Adipose tissue (tissue), 3 donors: ENCODE results near the gene SOX14. TPM values are rescaled to one million over a fixed set of nuclear protein-coding genes. Genes with fewer than 3 reads are reported as not detected.

Experiments
- H3K27ac ChIP-seq: one replicate; pipeline ENCODE4 v1.5.1; 2013; ENCODE audit warnings: low read depth, low read length
- WGBS, 3 donors: extraction: QIAGEN DNeasy Blood & Tissue Kit; methylation state at CpG; one replicate each; pipeline ENCODE4 v1.1.7; 2013; 5-methylcytosine and 5-hydroxymethylcytosine counted together
- polyA plus RNA-seq, 3 donors: library from polyadenylated mRNA; stranded (reverse); fragments of 200-250 nt; gene quantifications; one replicate each; pipeline ENCODE4 v1.2.3, GENCODE V29; 2013
- donor health status: healthy with polysubstance abuse.
- donor health status: Bipolar disorder and iron deficiency.
- donor health status: healthy.

Gene SOX14
- not detected for polyA plus RNA-seq

- no peak within 1 kb of the TSS for H3K27ac ChIP-seq
- 1 to 2% (median 2%) methylated on average over 30 of the region's 30 CpGs for WGBS, 3 donors
Observed at GRCh38 chr3:137764001-137764433, at the start of gene SOX14. Gene SOX14, plus strand, starts transcription at chr3:137764315. Its CDS starts 470 bp downstream, at chr3:137764785.

DNA sequence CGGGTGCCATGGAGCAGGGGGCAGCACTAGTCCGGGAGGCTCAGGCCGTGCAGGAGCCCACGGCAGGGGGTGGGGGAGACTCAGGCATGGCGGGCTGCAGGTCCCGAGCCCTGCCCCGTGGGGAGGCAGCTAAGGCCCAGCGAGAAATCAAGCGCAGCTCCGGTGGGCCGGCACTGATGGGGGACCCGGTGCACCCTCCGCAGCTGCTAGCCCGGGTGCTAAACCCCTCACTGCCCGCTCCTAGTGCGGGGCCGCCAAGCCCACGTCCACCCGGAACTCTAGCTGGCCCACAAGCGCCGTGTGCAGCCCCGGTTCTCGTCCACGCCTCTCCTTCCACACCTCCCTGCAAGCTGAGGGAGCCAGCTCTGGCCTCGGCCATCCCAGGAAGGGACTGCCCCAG is 49.6 kb upstream of the SOX14 start:
- 91 to 96% (median 92%) methylated on average over 25 of the region's 25 CpGs for WGBS, 3 donors
- H3K27ac ChIP-seq, result no peak overlapping the region

DNA sequence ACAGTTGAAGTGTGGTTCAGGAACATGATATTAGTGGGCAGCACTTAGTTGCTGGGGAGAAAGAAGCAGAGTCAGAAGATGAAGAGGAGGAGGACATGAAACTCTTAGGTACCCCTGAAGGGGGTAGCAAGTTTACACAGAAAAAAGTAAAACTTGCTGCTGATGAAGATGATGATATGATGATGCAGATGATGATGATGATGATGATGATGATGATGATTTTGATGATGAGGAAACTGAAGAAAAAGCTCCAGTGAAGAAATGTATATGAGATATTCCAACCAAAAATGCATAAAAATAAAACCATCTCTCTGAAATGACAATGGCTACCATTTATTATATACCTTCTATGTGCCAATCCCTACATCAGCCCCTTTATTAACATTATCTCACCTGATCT is 39.9 kb upstream of the SOX14 start:
- no peak overlapping the region for H3K27ac ChIP-seq

DNA sequence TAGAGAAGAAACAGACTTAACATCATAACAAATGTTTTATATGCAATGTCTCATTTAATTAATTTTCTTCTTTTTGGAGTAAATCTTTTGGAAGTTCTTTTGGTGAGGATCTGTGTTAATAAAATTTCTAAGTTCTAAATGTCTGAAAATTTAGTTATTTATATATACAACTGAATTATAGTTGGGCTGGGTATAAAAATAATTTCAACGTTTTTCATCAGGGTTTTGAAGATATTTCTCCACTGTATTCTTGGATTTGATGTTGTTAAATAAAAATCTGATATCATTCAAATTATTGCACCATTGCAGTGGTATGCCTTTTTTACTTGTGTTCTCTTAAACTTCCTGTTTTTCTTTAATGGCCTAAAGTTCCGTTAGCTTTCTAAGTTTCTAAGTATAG is 26.9 kb upstream of the SOX14 start:
- no peak overlapping the region for H3K27ac ChIP-seq
- 62 to 74% (median 64%) methylated on average over 2 of the region's 2 CpGs for whole genome bisulfite sequencing, 3 donors

- no peak overlapping the region for H3K27ac ChIP-seq
Observed at GRCh38 chr3:137738710-137739109, 25.4 kb upstream of the SOX14 start.

- H3K27ac ChIP-seq, result no peak overlapping the region
- WGBS, 3 donors, result 66 to 87% (median 79%) methylated on average over 2 of the region's 2 CpGs
Observed at GRCh38 chr3:137743608-137744007, 20.5 kb upstream of the SOX14 start.

GRCh38 chr3:137746808-137747207 is 17.3 kb upstream of the SOX14 start:
- 21 to 36% (median 29%) methylated on average over 3 of the region's 3 CpGs for WGBS, 3 donors
- H3K27ac ChIP-seq, result no peak overlapping the region

- no peak overlapping the region for H3K27ac ChIP-seq
- WGBS, 3 donors, result 18 to 26% (median 24%) methylated on average over 8 of the region's 8 CpGs
Observed at GRCh38 chr3:137759505-137759904, 4.6 kb upstream of the SOX14 start.

GRCh38 chr3:137760341-137761098 is 3.6 kb upstream of the SOX14 start:
- H3K27ac ChIP-seq, result no peak overlapping the region
- WGBS, 3 donors, result 4 to 7% (median 5%) methylated on average over 28 of the region's 28 CpGs

- WGBS, 3 donors, result 2 to 3% (median 2%) methylated on average over 24 of the region's 24 CpGs
- H3K27ac ChIP-seq, result no peak overlapping the region
Observed at GRCh38 chr3:137761099-137761562, 3.0 kb upstream of the SOX14 start.

- 2 to 5% (median 3%) methylated on average over 54 of the region's 54 CpGs for WGBS, 3 donors
- no peak overlapping the region for H3K27ac ChIP-seq
Observed at GRCh38 chr3:137761563-137762503, 2.3 kb upstream of the SOX14 start.

DNA sequence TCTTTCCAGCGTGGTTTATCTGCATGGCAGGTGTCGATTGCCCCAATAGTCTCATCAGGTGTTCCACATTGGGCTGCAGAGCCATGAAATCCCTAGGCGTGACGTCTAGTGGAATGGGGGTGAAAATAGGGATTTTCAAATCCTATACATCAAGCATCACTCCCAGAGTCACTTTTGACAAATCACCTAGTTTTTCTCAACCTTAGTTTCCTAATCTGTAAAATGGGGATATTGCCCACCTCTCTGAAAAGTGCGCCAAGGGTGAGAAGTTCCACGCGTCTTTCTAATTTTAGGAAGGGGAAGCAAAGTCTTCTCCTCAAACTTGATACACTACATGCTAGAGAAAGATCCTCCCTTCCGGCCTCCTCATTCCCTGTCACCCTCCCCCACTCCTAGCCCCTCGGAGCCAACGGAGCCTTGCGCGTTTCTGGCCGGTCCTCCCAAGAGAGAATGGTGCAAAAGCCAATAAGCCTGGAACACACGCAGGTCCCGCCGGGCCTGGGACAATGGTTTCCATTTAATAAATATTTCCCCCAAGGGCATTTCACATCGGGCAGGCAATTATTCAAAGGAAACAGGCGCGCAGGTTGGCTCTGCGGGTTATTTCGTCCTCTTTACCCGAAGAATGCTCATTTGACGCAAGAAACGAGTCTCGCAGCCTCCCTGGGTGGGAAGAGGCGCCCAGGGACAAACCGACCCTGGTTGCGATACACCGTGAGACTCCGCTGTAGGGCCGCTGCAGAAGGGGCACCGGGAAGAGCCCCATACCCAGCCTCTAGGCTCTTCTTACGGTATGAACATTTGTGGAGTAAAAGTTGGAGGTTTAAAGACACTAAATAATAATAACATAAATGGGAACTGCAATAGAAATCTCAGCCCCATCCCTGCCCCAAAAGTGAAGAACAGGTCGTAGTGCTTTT is 1.2 kb upstream of the SOX14 start:
- 4 to 5% (median 4%) methylated on average over 34 of the region's 34 CpGs for WGBS, 3 donors
- H3K27ac ChIP-seq, result no peak overlapping the region

GRCh38 chr3:137763594-137763938 is 549 bp upstream of the SOX14 start:
- 1 to 2% (median 1%) methylated on average over 18 of the region's 18 CpGs for WGBS, 3 donors
- no peak overlapping the region for H3K27ac ChIP-seq

DNA sequence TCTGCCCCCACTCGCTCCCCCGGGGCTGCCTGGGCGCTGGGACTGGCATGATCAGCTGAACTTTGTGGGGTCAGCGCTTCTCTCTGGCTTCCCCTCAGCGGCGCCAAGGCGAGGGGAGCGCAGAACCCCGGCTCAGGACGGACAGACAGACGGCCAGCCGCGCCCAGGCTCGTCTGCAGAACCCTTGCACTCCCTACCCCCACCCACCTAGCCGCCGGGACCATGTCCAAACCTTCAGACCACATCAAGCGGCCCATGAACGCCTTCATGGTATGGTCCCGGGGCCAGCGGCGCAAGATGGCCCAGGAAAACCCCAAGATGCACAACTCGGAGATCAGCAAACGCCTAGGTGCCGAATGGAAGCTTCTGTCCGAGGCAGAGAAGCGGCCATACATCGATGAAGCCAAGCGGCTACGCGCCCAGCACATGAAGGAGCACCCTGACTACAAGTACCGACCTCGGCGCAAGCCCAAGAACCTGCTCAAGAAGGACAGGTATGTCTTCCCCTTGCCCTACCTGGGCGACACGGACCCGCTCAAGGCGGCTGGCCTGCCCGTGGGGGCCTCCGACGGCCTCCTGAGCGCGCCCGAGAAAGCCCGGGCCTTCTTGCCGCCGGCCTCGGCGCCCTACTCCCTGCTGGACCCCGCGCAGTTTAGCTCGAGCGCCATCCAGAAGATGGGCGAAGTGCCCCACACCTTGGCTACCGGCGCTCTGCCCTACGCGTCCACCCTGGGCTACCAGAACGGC is 621 bp downstream of the SOX14 start:
- WGBS, 3 donors, result 3 to 7% (median 4%) methylated on average over 47 to 58 of the region's 58 CpGs
- no peak overlapping the region for H3K27ac ChIP-seq

DNA sequence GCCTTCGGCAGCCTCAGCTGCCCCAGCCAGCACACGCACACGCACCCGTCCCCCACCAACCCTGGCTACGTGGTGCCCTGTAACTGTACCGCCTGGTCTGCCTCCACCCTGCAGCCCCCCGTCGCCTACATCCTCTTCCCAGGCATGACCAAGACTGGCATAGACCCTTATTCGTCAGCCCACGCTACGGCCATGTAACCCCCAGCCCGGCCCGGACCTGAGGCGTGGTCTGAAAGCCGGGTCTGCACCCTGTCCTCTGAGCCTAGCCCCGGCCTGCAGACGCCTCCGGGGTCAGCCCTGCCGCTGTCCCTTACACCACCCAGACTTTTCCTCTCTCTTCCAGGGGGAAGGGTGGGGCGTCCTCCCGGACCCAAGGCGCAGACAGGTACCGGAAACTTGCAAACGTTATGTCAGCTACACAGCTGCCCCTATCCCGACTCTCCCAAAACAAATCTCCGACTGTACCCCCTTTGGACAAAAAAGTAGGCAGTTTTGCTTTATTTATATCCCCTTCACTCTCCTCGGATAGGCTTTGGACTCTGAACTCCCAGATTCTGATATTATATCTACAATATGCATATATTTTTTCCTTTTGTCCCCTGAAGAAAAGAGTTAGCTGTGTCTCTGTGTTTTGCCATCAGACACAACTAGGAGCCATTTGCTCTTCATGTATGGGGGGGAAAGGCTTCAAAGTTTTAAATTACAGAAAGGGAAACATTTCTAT is 1.4 kb downstream of the SOX14 start:
- 2 to 4% (median 3%) methylated on average over 27 of the region's 27 CpGs for WGBS, 3 donors

GRCh38 chr3:137766041-137766875 is 2.1 kb downstream of the SOX14 start:
- 2 to 5% (median 4%) methylated on average over 21 of the region's 21 CpGs for WGBS, 3 donors
- H3K27ac ChIP-seq, result no peak overlapping the region

More for the DNA sequence above, 1.4 kb downstream of the SOX14 start:
- no peak overlapping the region for H3K27ac ChIP-seq
